Kasumi-1 (cell line): ENCODE results near the gene ARL10.
"Not testable (repeated sequence)": the region's sequence is repeated elsewhere in the genome, so short reads cannot be mapped to it uniquely, and the experiment has no call there.

ENCODE experiments used
- DNase-seq, 2 experiments: peaks; one replicate each; lab custom pipeline; 2025; lab: John Stamatoyannopoulos, UW

ARL10 gene

DNA sequence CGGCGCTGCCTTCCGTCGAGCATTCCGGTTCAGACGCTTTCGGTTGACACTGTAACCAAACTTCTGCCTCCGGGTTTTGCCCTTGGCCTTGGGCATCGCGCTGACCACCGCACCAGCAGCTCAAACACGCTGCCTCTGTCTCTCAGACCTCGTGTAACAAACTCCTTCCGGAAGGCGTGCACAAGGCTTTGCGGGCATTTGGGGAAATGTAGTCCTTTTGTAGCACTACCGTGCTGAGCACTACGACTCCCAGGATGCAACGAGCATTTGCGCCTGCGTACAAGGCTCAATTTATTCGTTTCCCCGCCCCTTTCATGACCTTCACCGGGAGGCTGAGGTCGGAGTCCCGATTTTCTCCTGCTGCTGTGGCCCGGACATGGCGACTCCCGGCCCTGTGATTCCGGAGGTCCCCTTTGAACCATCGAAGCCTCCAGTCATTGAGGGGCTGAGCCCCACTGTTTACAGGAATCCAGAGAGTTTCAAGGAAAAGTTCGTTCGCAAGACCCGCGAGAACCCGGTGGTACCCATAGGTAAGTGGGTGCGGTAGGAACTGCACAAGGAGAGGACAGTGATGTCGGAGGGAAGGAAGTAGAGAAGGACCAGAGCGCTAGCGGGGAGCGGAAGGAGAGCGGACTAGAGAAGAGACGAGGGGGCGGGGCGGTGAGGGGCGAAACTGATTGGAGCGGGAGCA is 23.3 kb downstream of the ARL10 start, which contains the start of the genes HIGD2A and NOP16:
Gene HIGD2A, plus strand, starts transcription at position 308 of the 691 bp plus-strand sequence. Its CDS starts 69 bp downstream, at position 377.
Gene NOP16, minus strand, starts transcription at position 155 of the 691 bp plus-strand sequence. Its CDS starts 59 bp downstream, at position 96.
- DNase-seq = peak; percentile 99 to 100

GRCh38 chr5:176389135-176390123 is 24.1 kb downstream of the ARL10 start:
- DNase-seq = peak in 1 of 2 experiments; percentile 69

DNA sequence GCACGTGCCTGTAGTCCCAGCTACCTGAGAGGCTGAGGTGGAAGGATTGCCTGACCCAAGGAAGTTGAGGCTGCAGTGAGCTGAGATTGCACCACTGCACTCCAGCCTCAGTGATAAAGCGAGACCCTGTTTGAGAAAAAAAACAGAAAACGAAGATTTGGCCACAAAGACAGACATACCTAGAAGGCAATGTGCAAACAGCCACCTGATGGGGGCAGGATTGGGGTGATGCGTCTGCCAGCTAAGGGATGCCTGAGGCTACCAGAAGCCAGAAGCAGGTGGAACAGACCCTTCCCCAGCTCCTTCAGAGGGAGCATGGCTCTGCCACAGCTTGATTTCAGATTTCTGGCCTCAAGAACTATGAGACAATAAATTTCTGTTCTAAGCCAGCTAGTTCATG is 26.2 kb downstream of the ARL10 start:
- DNase-seq = no peak

GRCh38 chr5:176391999-176392398 is 26.7 kb downstream of the ARL10 start:
- DNase-seq = peak; percentile 81 to 87

GRCh38 chr5:176392526-176392925 is 27.2 kb downstream of the ARL10 start:
- no peak for DNase-seq

- DNase-seq = no peak
These were observed 28.8 kb downstream of the ARL10 start for GRCh38 chr5:176394096-176394495.

GRCh38 chr5:176394881-176395675 is 29.8 kb downstream of the ARL10 start:
- no peak for DNase-seq

GRCh38 chr5:176396330-176396729 is 31.0 kb downstream of the ARL10 start:
- DNase-seq = no peak

DNA sequence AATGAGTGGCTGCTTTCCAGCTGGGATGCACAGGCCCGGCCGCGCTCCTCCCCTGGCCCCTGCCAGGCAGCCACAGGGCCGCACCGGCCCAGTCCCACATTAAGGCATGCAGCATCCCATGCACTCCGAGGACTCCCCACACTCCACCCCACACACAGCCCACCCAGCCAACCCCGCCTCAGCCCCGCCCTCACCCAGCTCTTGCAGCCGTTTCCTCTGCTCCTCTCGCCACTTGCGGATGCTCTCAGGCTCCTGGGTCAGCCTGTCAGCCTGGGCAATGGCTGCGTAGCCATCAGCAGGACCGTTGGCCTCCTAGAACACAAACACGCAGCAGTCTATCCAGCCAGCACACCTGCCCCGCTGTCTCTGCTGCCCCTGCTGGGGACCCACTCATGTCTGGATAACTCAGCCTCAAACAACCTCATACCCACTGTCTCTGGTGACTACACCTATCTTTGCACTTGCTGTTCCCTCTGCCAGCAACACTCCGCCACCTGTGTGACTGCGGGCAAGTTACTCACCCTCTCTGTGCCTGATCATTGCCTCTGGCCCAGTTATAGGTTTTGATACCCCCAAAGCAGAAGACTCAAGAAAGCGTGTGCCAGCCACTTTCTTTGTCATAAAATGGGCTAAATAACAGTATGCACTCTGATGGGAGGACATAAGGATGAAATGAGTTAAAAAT is 32.6 kb downstream of the ARL10 start:
- no peak for DNase-seq

DNA sequence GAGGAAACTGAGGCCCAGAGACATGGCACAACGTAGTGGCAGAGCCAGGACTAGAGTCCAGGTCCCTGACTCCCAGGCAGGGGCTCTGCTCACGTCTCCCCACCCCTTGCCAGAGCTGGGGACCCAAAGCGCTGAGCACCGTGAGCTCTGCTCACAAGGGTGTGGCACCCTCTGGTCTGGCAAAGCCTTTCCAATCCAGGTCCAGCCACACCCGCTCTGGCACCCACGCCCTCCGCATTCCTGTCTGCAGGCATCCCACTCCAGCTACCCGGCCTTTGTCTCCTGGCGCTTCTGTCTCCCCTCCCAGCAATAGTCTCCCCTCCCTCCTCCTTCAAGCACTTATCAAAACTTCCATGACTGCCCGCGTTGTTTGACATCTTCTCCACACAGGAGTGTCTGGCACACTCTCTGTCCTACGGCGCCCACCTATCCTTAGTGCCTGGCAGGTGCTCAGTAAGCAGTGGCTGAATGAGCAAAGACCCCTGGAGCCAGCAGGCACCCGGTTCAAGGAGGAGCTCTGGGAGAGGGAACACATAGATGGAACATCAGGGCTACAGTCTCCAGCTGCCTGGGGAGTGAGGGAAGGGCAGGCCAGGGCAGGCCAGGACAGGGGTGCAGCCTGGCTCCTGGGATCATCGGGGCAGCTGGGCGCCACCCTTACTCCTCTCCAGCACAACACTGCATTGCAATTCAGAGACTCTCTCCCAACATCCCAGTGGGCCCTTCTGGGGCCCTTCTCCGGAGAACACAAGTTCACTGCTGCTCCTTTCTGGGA is 35.3 kb downstream of the ARL10 start:
- DNase-seq = no peak

DNA sequence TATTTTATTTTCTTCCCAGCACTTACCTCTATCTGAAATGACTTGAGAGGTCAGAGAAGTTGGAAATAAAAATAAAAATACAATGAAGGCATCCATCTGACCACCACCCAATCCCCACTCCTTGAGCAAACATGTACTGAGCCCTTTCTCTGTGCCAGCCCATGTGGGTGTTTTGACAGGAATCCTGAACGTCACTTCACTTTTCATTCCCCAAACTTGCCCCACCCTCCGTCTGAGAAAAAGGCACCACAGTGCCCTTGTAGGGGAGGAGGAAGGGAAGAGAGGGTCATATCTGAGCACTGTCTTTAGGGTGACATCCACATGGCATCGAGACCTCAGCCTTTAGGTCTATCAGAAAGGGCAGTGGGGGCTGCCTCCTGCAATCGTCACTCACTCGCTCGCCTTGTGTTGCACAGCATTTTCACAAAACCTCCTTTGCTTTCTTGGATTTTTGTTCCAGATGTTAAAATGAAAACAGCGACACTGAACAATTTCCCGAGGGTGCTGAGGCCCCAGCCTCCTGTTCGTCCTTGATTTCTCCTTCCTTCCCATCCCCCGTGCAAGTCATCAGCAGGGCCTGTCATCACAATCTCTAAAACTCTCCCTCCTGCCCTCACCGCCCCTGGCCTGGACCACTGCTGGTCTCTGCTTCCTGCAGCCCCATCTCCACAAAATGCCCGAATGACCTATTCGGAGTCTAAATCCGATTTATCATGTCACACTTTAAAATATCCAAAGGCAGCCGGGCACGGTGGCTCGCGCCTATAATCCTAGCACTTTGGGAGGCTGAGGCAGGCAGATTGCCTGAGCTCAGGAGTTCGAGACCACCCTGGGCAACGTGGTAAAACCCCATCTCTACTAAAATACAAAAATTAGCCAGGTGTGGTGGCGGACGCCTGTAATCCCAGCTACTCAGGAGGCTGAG is 36.3 kb downstream of the ARL10 start:
- no peak for DNase-seq

DNA sequence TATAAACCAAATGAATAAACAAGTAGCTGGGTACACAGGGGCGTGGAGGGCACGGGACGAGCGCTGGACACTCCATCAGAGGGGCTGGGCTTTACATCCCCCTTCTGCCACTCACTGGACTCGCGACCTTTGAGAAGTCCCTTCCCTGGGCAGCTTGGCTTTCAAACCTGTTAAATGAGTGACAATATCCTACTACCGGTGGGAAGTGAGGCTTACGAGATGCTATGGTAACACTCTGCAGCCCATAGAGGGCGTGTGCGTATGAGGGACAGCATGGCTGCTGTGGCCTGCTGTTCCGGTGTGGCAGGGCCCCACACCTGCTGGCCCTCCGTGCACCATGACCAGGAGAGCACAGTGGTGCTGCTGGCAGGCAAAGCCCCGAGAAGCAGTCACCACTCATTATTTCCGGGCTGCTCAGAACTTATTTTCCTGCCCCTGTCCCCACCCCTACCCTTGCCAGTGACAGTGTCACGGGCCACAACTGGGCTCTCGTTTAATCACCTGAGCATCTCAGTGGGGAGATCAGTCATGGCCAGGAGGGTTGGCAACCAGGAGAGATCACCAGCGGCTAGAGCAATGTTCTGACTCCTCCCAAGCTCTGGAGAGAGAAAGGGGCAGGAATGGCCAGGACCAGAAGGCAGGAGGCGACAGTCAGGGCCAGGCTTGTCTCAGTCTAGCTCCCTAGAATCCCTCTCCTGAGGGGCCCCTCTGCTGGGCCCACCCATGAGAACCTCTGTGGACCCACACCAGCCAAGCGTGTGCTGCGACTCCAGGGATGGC is 40.6 kb downstream of the ARL10 start:
- no peak for DNase-seq

GRCh38 chr5:176406436-176407052 is 41.3 kb downstream of the ARL10 start:
- no peak for DNase-seq

DNA sequence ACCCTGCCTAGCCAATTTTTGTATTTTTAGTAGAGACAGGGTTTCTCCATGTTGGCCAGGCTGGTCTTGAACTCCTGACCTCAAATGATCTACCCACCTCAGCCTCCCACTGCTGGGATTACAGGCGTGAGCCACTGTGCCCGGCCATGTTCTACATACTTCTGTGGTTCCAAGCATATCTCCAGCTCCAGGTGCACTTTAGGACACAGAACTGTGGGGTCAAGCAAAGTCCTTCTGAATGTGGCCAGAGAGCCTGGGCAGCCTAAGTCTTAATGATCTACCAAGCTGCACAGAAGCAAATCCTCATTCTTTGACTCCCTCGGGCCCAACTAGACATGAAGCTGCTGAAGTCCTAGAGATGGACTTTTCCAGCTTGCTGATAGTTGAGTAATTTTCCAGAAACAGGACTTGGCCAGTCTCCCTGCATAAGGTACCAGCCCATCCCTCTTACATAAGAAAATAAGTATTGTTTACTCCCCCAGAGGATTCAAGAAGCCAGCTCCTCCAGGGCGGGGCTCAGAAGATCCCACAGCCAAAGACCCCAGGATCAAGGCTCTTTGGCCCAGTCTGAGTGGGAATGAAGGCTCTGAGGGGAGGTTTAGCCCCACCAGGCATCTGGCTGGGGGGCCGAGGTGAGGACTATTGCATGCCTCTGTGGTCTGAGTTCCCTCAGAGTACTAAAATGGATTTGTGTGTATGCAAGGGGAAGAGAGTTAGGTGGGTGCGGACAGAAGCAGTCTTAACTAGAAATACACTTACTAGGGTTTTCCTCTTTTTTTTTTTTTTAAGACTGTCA is 42.4 kb downstream of the ARL10 start:
- no peak for DNase-seq

GRCh38 chr5:176408252-176408573 is 42.9 kb downstream of the ARL10 start:
- DNase-seq = not testable (repeated sequence)

DNA sequence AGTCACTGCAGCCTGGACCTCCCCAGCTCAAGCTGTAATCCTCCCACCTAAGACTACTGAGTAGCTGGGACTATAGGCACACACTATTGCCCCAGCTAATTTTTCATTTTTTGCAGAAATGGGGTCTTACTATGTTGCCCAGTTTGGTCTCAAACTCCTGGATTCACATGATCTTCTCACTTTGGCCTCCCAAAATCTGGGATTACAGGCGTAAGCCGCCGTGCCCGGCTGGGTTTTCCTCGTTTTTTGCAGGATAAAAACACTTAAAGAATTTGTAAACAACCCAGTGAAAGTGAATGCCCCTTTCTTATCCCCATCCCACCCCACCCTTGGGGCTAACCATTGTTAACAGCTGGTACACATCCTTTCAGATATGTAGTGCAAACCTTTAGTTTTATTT is 43.3 kb downstream of the ARL10 start:
- DNase-seq = no peak

DNA sequence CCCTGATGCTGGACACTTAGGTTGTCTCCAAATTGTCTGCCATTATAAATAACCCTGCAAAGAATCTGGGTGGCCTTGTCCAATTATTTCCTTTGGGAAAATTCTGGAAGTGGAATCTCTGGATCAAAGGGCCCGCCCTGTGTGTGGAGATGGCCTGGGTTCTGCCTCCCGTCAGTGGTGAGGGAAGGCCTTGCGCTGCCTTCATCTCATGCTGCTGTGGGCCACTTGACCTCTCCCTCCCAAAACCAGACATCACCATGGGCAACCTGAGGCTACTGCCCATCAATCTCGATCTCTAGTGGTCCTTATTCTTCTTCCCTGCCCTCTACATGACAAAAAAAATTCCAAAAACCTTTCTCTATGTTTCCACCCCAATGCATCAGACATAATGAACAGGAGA is 44.5 kb downstream of the ARL10 start:
- no peak for DNase-seq
